Measurements from ENCODE around the gene TLR8.
"Not testable (repeated sequence)": the region's sequence is repeated elsewhere in the genome, so short reads cannot be mapped to it uniquely, and the experiment has no call there.

DNA sequence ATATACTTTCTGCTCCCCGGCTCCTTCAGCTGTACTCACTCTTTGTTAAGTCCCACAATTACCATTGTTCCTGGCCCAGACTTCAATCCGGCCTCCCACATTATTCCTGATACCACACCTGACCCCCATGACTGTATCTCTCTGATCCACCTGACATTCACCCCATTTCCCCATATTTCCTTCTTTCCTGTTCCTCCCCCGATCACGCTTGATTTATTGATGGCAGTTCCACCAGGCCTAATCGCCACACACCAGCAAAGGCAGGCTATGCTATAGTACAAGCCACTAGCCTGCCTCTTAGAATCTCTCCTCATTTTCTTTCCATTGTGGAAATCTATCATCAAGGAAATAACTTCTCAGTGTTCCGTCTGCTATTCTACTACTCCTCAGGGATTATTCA is 37.2 kb downstream of the TLR8 start:
- TF ChIP-seq, protein P1, sequence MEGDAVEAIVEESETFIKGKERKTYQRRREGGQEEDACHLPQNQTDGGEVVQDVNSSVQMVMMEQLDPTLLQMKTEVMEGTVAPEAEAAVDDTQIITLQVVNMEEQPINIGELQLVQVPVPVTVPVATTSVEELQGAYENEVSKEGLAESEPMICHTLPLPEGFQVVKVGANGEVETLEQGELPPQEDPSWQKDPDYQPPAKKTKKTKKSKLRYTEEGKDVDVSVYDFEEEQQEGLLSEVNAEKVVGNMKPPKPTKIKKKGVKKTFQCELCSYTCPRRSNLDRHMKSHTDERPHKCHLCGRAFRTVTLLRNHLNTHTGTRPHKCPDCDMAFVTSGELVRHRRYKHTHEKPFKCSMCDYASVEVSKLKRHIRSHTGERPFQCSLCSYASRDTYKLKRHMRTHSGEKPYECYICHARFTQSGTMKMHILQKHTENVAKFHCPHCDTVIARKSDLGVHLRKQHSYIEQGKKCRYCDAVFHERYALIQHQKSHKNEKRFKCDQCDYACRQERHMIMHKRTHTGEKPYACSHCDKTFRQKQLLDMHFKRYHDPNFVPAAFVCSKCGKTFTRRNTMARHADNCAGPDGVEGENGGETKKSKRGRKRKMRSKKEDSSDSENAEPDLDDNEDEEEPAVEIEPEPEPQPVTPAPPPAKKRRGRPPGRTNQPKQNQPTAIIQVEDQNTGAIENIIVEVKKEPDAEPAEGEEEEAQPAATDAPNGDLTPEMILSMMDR (IDR thresholded peaks at IDR 0.05): not testable (repeated sequence)
- TF ChIP-seq POLR2A (IDR thresholded peaks at IDR 0.05): not testable (repeated sequence)
